ENCODE data around the gene SYCP2L.
"Not testable (repeated sequence)": the region's sequence is repeated elsewhere in the genome, so short reads cannot be mapped to it uniquely, and the experiment has no call there.

SYCP2L gene

DNA sequence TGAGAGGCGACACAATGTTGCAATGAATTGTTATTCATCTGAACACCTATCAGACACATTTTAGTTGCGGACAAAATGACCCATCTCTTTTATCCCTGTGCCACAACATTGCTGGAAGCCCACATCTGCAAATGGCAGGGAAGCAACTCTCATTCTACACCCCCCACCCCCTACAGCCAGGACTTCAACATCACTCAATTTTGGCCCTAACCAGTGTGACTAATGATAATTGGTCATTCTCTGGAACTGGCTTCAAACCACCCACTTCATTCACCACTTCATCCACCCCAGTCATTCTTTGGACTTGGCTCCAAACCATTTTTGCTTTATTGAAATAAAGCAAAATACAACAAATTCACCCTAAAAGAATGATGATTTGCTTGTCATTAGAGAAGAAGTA is 6.5 kb upstream of the SYCP2L start:
- DNase-seq = no peak

DNA sequence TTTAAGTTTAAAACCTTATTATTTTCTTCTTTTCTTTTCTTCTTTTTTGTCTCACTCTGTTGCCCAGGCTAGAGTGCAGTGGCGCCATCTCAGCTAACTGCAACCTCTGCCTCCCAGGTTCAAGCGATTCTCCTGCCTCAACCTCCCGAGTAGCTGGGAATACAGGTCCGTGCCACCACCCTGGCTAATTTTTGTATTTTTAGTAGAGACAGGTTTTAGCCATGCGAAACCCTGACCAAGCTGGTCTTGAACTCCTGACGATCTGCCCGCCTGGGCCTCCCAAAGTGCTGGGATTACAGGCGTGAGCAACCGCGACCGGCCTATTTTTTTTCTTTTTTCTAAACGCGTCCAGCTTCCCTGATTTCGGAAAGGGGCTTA is 4.6 kb upstream of the SYCP2L start:
- DNase-seq = not testable (repeated sequence)

DNA sequence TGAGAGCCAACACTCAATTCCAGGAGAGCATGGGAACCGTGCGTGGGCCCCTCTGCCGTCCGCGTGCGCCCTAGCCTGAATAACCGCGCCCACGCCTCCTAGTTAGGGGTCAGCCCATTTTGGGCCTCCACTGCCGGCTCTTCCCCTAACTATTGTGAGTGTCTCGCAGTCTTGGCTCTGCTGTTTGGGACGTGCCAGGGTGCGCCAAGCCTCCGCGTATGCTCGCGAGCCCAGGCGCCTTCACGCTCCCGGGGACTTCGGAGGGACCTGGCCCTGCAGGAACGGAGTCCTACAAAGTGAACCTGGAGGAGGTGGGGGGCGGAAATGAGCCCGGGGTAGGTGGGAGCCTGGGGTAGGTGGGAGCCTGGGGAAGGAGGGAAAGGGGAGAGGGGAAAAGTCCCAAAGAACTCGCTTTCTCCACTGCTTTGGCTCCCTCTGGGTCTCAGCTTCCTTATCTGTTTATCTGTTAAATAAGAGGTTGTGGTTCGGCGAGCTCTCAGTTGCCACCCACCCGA is 4.1 kb upstream of the SYCP2L start:
- no peak for DNase-seq

DNA sequence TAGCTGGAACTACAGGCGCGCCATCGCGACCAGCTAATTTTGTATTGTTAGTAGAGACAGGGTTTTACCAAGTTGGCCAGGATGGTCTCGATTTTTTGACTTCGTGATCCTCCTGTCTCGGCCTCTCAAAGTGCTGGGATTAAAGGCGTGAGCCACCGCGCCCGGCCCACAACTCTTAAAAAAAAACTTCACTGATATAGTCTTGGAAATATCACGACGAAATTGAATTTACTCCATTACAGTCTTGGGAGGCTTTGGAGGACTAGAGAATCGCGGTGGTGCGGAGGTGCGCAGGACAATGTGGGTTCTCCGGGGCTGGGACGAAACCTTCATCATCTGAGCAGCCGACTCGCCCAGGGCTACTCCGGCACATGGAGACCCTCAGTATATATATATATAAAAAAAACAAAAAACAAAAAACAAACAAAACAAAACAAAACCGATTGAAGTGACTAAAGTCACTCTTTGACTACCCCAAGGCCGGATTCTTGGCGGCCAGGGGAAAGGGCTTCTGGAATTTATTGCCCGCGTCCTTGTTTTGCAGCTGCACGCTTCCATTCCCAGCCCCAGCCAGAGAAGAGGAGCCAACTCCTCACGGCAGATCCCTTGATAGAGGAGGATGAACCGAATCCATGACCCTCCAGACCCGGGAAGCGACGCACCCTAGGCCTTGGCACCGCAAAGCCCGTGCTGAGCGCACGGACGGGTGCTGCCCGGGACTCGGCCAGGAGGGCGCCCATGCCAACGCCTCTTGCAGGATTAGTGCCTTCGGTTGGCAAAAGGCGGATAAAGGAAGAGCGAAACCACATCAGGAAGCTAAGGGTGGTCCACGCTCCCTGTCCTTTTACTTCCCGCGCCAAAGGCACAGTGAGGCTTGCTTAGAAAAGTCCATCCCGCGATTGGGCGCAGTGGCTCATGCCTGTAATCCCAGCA is 3.3 kb upstream of the SYCP2L start:
- DNase-seq = no peak

DNA sequence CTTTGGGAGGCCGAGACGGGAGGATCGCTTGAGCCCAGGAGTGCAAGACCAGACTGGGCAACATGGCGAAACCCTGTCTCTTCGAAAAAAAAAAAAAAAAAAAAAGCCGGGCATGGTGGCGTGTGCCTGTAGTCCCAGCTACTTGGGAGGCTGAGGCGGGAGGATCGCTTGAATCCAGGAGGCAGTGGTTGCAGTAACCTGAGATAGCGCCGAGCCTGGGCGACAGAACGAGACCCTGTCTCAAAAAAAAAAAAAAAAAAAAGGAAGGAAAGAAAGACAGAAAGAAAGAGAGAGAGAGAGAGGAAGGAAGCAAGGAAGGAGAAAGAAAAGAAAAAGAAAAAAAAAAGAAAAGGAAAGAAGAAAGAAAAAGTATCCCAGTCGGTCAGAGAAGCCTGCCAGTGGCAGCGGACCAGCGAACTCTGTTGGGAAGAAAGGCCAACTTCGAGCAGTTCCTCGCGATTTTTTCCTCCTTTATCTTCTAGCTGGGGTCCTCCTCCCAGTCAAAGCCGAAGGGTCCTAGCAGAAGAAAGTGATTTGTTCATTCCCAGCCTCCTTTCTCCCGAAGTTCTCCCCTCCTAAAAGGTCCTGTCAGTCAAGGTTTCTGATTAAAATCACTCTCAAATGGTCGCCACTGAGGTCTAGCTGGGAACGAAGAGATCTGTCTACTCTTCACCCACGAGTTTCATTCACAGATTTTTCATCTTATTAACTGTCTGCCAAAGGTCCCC is 2.4 kb upstream of the SYCP2L start:
- no peak for DNase-seq

DNA sequence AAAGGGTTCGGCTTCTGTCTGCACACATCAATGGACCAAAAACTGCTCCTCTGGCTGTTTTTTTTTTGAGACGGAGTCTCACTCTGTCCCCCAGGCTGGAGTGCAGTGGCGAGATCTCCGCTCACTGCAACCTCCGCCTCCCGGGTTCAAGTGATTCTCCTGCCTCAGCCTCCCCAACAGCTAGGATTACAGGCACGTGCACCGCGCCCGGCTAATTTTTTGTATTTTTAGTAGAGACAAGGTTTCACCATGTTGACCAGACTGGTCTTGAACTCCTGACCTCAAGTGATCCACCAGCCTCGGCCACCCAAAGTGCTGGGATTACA is 524 bp upstream of the SYCP2L start:
- DNase-seq = not testable (repeated sequence)

DNA sequence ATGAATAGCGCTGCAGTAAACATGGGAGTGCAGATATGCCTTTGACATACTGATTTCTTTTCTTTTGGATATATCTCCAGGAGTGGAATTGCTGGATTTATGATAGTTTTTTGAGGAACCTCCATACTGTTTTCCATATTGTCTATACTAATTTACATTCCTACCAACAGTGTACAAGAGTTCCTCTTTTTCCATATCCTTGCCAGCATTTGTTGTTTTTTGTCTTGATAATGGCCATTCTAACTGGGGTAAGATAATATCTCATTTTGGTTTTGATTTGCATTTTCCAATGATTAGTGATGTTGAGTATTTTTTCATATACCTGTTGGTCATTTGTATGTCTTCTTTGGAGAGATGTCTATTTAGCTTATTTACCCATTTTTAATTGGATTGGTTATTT is 3.3 kb downstream of the SYCP2L start:
- DNase-seq = no peak

DNA sequence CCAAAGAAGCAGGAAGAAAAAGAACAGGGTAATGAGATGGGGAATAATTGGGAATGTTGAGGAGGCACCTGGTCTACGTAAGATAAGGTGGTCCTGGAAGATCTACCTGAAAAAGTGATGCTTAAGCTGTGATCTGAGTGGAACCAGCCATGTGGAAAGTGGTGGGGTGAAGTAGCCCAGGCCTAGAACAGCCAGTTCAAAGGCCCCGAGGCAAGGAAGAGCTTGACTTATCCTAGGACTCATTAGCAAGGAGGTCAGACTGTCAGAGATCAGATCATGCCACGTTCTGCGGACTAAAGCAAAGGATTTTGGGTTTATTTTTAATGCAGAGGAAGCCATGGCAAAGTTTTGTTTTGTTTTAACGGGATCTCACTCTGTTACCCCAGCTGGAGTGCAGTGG is 5.1 kb downstream of the SYCP2L start:
- no peak for DNase-seq

DNA sequence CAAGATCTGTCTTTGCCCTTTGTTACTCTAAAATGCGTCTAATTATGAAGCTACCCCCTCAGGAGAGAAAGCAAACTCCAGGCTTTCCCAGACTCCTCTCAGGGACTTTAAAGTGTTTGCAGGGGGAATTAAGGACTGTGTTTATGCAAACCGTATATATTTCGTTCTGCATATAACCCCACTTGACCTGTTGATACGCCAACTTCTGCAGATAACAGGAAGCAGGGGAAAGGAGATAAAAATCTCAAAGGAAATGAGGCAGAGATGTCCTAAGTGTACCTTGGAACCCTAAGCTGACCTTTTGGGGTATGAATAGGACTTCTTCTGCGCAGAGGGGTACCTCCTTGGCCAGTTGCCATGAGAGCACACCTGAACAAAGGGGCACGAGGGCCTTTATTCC is 8.1 kb downstream of the SYCP2L start:
- no peak for DNase-seq

DNA sequence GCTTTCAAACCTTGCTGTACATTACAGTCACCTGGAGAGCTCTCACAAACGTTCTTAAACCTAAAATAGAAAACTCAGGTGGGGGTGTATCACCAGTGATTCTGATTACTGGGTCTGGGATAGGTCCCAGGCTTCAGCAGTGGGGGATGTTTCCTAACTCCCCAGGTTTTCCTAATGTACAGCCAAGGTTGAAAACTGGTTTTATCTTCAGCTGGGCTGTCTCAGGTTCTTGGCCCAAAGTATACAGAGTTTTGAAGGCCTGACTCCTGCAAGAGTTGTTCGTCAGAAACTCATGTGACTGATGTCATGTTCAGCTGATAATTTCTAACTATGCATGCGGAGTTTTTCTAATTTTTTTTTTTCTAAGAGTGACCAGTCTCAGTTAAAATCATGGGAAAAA is 9.8 kb downstream of the SYCP2L start:
- DNase-seq = no peak

DNA sequence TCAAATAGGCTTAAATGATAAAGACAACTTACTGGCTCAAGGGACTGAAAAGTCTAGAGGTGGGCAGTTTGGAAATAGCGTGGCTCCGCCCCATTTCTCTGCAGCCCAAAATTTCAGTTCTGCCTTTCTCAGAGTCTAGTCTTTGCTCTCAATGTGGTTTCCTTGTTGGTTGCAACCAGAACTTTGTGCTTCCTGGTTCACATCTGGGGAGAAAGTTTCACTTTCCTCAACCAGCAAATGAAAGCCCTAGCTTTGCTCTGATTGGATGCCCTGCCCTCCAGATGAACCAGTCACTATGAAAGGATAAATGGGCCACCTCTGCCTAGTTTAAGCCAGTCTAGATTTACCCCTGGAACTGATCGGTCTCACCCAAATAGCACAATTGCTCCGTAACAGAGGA is 14.9 kb downstream of the SYCP2L start:
- DNase-seq = no peak

DNA sequence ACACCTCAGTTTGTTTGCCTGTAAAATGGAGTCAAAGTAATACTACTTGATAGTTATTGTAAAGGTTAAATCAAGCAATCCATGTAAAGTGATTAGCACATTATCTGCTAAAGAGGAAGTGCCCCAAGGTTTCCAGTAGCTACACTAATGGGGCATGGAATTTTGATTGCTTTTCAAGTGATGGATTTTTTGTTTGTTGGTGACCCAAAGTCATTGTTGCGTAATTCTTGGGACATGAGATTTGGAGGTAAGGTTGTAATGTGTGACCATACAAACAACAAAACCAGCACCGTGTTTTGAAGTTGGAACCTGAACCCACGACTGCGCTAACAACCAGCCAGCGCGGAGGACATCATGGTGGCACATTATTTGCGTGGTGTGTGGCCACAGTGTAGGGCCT is 17.2 kb downstream of the SYCP2L start:
- DNase-seq = no peak

DNA sequence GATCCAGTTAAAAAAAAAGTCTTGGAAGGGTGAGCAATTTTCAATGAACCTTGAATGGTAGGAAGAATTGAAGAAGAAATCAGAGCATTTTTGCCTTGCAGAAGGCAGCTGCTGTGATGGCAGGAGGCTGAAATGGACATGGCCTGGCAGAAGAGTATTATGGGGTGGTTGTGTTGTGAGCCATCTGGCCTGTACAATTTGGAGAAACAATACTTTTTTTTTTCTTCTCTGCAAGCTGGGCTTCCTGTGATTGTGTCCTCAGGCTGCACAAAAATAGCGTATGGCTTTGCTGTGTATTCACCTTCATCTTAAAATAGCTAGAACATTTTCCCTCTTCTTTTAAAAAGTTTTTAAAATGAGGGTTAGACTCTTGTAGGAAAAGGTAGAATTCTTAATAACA is 21.4 kb downstream of the SYCP2L start:
- no peak for DNase-seq

DNA sequence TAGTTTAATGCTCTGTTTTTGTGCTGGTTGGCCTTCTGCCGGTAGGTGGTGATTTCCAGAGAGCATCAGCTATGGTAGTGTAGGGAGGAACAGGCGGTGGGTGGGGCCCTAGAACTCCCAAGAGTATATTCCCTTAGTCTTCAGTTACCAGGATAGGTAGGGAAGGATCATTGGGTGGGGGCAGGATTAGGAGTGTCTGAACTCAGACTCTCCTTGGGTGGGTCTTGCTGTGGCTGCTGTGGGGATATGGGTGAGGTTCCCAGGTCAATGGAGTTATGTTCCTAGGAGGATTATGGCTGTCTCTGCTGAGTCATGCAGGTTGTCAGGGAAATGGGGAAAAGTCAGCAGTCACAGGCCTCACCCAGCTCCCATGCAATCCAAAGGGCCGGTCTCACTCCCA is 32.7 kb downstream of the SYCP2L start:
- not testable (repeated sequence) for DNase-seq

DNA sequence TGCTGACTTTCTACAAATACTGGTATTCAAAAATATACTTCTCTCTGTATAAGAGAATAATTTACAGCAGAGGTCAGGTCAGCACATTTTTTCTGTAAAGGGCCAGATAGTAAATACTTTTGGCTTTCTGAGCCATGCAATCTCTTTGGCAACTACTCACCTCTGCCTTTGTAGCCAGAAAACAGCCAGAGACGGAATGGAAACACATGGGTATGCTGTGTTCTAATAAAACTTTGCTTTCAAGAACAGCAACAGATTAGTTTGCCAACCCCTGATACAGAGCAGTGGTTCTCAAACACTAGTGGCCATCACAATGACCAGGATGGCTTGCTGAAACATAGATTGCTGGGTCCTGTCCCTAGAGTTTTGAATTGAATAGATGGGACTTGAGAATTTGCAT is 46.3 kb downstream of the SYCP2L start:
- no peak for DNase-seq

DNA sequence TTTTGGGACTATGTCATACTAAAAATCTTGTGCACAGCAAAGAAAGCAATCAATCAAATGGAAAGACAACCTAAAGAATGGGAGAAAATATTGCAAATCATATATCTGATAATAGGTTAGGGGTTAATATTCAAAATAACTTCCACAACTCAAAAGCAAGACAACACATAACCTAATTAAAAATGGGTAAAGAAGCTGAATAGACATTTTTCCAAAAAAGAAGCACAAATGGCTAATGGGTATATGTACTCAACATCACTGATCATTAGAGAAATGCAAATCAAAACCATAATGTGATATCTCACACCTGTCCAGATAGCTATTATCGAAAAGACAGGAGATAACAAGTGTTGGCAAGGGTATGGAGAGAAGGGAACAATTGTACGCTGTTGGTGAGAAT is 53.0 kb downstream of the SYCP2L start:
- no peak for DNase-seq

DNA sequence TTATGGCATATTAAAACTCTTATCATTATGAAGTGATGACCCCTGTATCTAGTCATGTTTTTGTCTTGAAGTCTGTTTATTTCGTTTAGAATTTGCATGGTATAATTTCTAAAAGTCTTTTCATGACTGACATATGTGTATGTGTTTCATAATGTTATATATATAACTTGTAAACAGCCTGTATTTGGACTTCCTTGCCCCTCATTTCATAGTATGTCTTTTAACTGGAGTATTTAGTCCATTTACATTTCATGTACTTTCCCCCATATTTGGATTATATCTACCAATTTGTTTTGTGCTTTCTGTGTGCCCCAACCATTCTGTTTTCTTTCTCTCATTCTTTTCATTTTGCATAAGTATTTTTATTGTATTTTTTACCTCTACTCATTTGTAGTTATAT is 59.0 kb downstream of the SYCP2L start:
- no peak for DNase-seq

DNA sequence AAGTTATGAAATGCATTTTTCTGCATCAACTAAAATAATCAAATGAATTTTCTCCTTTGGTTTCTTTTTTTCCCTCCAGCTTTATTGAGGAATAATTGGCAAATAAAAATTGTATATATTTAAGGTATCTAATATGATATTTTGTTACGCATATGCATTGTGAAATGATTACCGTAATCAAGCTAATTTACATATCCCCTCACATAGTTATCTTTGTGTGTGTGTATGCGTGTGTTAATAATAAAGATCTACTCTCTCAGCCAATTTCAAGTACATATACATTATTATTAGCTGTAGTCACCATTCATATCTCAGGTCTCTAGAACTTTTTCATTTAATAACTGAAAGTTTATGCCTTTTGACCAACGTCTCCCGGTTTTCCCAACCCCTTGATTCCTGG is 61.1 kb downstream of the SYCP2L start:
- DNase-seq = no peak

DNA sequence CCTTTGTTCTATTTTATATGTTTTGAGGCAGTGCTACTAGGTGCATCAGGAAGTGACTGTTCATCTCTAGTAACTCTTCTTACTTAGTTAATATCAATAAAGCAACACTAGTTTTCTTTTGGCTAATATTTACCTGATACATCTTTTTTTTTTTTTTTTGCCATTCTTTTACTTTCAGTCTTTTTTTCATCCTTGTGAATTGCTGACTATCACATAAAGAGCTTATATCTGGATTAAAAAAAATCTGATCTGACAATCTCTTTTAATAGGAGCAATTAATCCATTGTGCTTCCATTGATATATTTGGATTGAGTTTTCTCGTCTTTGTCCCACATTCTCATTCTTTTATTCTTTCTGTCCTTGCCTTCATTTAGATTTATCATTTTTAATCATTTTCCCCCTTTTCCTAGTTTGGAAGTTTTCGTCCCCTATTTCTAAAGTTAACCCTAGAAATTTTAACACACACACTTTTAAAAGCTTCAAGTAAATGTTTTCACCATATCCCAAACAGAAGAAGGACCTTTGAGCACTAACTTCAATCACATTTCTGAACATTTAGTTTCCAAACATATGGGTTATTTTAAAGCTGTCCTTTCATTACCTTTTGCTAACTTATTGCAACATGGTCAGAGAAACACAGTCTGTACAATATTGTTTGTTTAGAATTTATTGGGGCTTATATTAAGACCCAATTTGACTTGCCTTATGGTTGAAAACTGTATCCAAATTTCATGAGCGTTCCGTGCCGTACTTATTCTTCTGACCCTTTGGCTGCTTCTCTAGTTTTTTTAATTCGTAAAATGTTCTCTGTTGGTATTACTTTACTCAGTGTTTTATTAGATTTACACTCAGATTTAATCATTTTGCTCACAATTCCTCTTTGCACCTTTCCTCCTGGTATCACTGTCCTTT is 63.0 kb downstream of the SYCP2L start:
- no peak for DNase-seq

DNA sequence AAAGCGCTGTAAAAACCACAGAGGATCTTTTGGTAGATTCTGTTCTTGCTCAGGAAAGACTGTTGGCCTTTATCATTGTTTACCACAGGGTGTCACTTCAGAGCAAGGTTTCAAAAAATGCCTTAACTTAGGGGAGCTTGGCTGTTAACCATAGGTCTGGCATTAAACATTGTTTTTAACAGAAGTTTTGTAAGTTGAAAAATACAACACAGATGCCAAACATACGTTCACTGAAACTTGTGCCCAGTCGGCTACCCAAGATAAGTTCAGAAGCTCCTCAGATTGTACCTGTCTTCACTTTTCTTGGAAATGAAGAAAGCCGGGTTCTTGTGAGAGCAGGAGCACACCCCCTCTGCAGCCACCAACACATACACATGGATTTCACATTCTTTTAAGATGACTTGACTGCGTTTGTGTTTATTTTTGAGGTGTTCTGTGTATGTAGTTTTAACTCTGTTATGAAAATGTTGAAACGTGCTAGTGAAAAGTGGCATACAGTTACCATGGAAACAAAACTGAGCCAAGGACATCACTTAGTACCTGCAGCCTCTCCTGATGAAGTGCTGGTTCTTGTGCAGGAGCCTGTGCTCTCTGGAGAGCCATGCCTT is 64.9 kb downstream of the SYCP2L start:
- DNase-seq = peak; percentile 54

DNA sequence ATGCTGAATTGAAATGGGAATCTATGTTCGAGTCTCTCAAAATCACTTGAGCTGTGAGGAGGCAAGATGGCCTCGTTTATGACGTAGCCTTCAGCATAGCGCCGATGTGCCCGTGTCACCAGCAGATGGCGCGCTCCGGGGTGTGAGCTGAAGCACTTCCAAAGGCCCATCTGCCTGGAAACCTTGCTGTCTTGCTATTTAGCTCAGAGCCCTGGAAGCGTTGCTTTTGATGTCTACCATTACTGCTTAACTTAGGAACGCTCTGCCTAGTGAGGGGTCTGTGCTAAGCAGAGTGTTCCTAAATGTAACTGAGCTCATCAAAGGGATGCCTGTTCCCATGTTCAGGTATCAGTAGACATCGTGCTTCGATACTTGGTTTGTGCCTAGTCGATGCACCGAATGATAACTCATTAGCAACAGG is 67.7 kb downstream of the SYCP2L start:
- DNase-seq = peak; percentile 80

DNA sequence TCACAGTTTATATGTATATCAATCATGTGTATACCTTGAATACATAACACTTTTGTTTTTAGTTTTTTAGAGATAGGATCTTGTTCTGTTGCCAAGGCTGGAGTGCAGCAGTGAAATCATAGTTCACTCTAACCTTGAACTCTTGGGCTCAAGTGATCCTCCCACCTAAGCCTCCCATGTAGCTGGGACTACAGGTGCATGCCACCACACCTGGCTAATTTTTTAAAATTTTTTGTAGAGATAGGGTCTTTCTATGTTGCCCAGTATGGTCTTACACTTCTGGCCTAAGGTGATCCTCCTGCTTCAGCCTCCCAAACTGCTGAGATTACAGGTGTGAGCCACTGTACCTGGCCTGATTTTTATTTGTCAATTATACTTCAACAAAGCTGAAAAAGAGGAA is 69.9 kb downstream of the SYCP2L start:
- no peak for DNase-seq

Data from fibroblast of skin of abdomen (primary cell).